Measurements from ENCODE around the gene SH3RF3. TPM values are rescaled to one million over a fixed set of nuclear protein-coding genes. Genes with fewer than 3 reads are reported as not detected.

The SH3RF3 gene
- polyA plus RNA-seq, 1 of the 3 experiments (the other 2 are of a cell fraction), result 1.9 TPM

DNA sequence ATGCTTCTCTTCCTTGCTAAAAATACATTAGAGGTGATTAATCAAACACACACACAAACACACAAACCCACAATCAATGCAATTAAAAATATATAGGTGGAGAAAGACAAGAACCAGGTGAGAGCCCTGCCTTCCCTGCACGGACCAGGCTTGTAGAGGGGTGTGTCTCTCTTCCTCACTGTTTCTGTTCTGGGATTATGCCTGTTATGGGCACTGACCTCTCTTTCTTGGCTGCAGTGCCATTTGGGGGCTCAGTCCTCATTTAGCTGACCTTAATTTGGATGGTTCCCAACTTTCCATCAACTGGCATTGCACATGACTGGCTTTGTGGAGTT lies 89.8 kb downstream of the SH3RF3 start:
- Histone ChIP-seq H3K4me2 (no peak overlapping the region), H3K27me3 (ENCODE audit: insufficient read depth) (no peaks in the 10 kb centered on the region), H3K79me2 (ENCODE audit: insufficient read depth) (peaks cover 17% of the 10 kb centered on the region; the same call in 1 of the 2 replicates), H3K9ac (no peak overlapping the region), H3K9me3 (no peaks in the 10 kb centered on the region), H3K4me1 (ENCODE audit: control insufficient read depth in 1 of 2, insufficient read depth in 2 of 2, low read depth in 1 of 2, low read length in 1 of 2) (peaks cover 3% of the 10 kb centered on the region in 2 experiments; a peak in 2 of 4 replicates), H3K36me3 (replicated peaks in 1 of 2; ENCODE audit: control insufficient read depth in 1 of 2, insufficient read depth in 2 of 2, low read length in 1 of 2) (no peaks in the 10 kb centered on the region), H3K4me3 (ENCODE audit: low read depth in 2 of 2, low read length in 1 of 2) (no peak overlapping the region), H4K20me1 (ENCODE audit: insufficient read depth) (peaks cover 23% of the 10 kb centered on the region), H3K27ac (ENCODE audit: low read depth in 2 of 2, low read length in 1 of 2) (no peak overlapping the region), H3F3A (replicated peaks; ENCODE audit: insufficient read depth) (no peaks in the 10 kb centered on the region), H2AFZ (ENCODE audit: low read depth) (no peak overlapping the region; the same call in 1 of the 2 replicates), H3K9me2 (no peaks in the 10 kb centered on the region)
- POLR2A ChIA-PET, result no interaction called here
- DNase-seq, result no peak
- CTCF ChIA-PET, result no interaction called here
- TF ChIP-seq, protein P1, sequence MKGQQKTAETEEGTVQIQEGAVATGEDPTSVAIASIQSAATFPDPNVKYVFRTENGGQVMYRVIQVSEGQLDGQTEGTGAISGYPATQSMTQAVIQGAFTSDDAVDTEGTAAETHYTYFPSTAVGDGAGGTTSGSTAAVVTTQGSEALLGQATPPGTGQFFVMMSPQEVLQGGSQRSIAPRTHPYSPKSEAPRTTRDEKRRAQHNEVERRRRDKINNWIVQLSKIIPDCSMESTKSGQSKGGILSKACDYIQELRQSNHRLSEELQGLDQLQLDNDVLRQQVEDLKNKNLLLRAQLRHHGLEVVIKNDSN (IDR thresholded peaks at IDR 0.05; ENCODE audit: borderline replicate concordance, low read depth), result no peak
- TF ChIP-seq, protein P2, sequence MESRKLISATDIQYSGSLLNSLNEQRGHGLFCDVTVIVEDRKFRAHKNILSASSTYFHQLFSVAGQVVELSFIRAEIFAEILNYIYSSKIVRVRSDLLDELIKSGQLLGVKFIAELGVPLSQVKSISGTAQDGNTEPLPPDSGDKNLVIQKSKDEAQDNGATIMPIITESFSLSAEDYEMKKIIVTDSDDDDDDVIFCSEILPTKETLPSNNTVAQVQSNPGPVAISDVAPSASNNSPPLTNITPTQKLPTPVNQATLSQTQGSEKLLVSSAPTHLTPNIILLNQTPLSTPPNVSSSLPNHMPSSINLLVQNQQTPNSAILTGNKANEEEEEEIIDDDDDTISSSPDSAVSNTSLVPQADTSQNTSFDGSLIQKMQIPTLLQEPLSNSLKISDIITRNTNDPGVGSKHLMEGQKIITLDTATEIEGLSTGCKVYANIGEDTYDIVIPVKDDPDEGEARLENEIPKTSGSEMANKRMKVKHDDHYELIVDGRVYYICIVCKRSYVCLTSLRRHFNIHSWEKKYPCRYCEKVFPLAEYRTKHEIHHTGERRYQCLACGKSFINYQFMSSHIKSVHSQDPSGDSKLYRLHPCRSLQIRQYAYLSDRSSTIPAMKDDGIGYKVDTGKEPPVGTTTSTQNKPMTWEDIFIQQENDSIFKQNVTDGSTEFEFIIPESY (IDR thresholded peaks at IDR 0.05; ENCODE audit: borderline replicate concordance, low read depth), result no peak
- TF ChIP-seq RAD21 (IDR thresholded peaks at IDR 0.05; ENCODE audit: low read length) (no peak), GATA2 (CRISPR knock-in tag; IDR thresholded peaks at IDR 0.05) (no peak), SIN3A (IDR thresholded peaks at IDR 0.05; ENCODE audit: borderline replicate concordance, low read depth, low read length) (no peak), TAF1 (IDR thresholded peaks at IDR 0.05; ENCODE audit: borderline replicate concordance, low read depth, low read length) (no peak), POLR2AphosphoS5 (IDR thresholded peaks at IDR 0.05; ENCODE audit: low read depth, low read length) (no peak), TEAD4 (IDR thresholded peaks at IDR 0.05; ENCODE audit: borderline replicate concordance, insufficient read depth) (no peak), TCF12 (IDR thresholded peaks at IDR 0.05) (no peak), EZH2phosphoT487 (IDR thresholded peaks at IDR 0.05; ENCODE audit: borderline replicate concordance, low read depth) (no peak)
- TF ChIP-seq, protein P3, sequence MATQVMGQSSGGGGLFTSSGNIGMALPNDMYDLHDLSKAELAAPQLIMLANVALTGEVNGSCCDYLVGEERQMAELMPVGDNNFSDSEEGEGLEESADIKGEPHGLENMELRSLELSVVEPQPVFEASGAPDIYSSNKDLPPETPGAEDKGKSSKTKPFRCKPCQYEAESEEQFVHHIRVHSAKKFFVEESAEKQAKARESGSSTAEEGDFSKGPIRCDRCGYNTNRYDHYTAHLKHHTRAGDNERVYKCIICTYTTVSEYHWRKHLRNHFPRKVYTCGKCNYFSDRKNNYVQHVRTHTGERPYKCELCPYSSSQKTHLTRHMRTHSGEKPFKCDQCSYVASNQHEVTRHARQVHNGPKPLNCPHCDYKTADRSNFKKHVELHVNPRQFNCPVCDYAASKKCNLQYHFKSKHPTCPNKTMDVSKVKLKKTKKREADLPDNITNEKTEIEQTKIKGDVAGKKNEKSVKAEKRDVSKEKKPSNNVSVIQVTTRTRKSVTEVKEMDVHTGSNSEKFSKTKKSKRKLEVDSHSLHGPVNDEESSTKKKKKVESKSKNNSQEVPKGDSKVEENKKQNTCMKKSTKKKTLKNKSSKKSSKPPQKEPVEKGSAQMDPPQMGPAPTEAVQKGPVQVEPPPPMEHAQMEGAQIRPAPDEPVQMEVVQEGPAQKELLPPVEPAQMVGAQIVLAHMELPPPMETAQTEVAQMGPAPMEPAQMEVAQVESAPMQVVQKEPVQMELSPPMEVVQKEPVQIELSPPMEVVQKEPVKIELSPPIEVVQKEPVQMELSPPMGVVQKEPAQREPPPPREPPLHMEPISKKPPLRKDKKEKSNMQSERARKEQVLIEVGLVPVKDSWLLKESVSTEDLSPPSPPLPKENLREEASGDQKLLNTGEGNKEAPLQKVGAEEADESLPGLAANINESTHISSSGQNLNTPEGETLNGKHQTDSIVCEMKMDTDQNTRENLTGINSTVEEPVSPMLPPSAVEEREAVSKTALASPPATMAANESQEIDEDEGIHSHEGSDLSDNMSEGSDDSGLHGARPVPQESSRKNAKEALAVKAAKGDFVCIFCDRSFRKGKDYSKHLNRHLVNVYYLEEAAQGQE (IDR thresholded peaks at IDR 0.05; ENCODE audit: low read depth, low read length), result no peak
- TF ChIP-seq, protein P4, sequence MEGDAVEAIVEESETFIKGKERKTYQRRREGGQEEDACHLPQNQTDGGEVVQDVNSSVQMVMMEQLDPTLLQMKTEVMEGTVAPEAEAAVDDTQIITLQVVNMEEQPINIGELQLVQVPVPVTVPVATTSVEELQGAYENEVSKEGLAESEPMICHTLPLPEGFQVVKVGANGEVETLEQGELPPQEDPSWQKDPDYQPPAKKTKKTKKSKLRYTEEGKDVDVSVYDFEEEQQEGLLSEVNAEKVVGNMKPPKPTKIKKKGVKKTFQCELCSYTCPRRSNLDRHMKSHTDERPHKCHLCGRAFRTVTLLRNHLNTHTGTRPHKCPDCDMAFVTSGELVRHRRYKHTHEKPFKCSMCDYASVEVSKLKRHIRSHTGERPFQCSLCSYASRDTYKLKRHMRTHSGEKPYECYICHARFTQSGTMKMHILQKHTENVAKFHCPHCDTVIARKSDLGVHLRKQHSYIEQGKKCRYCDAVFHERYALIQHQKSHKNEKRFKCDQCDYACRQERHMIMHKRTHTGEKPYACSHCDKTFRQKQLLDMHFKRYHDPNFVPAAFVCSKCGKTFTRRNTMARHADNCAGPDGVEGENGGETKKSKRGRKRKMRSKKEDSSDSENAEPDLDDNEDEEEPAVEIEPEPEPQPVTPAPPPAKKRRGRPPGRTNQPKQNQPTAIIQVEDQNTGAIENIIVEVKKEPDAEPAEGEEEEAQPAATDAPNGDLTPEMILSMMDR (IDR thresholded peaks at IDR 0.05), result no peak
- WGBS (ENCODE audit: low lambda C conversion rate), result 86% methylated on average over 1 of the region's 1 CpG

All from SK-N-SH (cell line).